ENCODE data around the gene PNPLA6.

Gene PNPLA6

DNA sequence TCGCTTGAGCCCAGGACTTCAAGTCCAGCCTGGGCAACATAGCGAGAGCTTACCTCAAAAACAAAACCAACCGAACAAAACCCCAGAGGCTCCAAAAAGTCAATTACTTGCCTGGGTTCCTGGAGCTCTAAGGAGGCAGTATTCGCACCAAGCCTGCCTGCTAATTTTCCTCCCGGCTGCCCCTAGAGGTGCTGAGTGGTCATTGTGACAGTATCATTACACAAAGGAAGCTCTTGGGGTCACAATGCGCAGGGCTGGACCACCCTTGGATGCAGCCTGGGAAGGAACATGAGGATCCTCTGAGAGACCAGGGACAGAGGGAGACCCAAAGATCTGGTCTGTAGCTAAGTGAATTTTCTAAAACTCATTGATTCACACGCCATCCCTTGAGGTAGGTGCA is 38.2 kb upstream of the PNPLA6 start:
- Histone ChIP-seq H3K27me3 (ENCODE audit: low read depth, low read length) (peaks cover 4% of the 10 kb centered on the region; the same call in 1 of the 2 replicates), H4K20me1 (ENCODE audit: insufficient read depth, low read length) (no peaks in the 10 kb centered on the region), H3K4me2 (ENCODE audit: low read length) (no peak overlapping the region), H3K79me2 (ENCODE audit: low read length) (no peaks in the 10 kb centered on the region), H3K9me3 (ENCODE audit: insufficient read depth, low read length) (no peaks in the 10 kb centered on the region), H3K4me3 (ENCODE audit: low read length) (no peak overlapping the region), H3K27ac (ENCODE audit: low read length) (no peak overlapping the region), H3K4me1 (ENCODE audit: low read length) (no peaks in the 10 kb centered on the region), H3K36me3 (replicated peaks; ENCODE audit: low read depth, low read length) (no peaks in the 10 kb centered on the region), H2AFZ (ENCODE audit: low read depth, low read length) (no peak overlapping the region), H3K9ac (ENCODE audit: low read length) (no peak overlapping the region)
- TF ChIP-seq, protein P1, sequence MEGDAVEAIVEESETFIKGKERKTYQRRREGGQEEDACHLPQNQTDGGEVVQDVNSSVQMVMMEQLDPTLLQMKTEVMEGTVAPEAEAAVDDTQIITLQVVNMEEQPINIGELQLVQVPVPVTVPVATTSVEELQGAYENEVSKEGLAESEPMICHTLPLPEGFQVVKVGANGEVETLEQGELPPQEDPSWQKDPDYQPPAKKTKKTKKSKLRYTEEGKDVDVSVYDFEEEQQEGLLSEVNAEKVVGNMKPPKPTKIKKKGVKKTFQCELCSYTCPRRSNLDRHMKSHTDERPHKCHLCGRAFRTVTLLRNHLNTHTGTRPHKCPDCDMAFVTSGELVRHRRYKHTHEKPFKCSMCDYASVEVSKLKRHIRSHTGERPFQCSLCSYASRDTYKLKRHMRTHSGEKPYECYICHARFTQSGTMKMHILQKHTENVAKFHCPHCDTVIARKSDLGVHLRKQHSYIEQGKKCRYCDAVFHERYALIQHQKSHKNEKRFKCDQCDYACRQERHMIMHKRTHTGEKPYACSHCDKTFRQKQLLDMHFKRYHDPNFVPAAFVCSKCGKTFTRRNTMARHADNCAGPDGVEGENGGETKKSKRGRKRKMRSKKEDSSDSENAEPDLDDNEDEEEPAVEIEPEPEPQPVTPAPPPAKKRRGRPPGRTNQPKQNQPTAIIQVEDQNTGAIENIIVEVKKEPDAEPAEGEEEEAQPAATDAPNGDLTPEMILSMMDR (IDR thresholded peaks at IDR 0.05; ENCODE audit: low read depth, low read length) = peak; percentile 22
- no peak for TF ChIP-seq EZH2phosphoT487 (IDR thresholded peaks at IDR 0.05; ENCODE audit: low read depth)

DNA sequence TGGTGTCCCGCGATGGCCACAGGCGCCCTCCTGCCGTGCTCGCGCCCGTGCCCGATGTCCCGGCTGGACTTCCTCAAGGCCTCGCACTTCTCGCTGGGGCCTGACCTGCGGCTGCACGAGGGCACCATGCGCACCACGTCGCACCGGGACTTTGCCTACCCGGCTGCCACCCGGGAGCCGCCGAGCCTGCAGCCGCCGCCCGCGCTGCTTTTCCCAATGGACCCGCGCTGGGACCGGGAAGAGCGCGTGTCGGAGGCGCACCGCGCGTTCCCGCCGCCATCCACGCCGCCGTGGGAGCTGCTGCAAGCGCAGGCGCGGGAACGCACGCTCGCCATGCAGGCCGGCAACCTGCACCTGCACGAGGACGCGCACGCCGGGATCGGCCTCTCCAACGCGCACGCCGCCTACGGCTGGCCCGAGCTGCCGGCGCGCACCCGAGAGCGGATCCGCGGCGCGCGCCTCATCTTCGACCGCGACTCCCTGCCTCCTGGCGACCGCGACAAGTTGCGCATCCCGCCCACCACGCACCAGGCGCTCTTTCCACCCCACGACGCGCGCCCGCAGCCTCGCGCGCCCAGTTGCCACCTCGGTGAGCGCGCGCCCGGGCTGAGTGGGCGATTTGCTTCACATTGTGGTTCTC is 34.6 kb upstream of the PNPLA6 start:
- no peaks in the 10 kb centered on the region for H3K79me2 ChIP-seq (ENCODE audit: low read length)
- no peaks in the 10 kb centered on the region for H3K4me1 ChIP-seq (ENCODE audit: low read length)
- TF ChIP-seq, protein P1 (IDR thresholded peaks at IDR 0.05; ENCODE audit: low read depth, low read length) = no peak
- no peak for TF ChIP-seq EZH2phosphoT487 (IDR thresholded peaks at IDR 0.05; ENCODE audit: low read depth)
- H3K4me3 ChIP-seq (ENCODE audit: low read length) = no peak overlapping the region
- no peaks in the 10 kb centered on the region for H3K9me3 ChIP-seq (ENCODE audit: insufficient read depth, low read length)
- no peaks in the 10 kb centered on the region for H4K20me1 ChIP-seq (ENCODE audit: insufficient read depth, low read length)
- H3K27ac ChIP-seq (ENCODE audit: low read length) = no peak overlapping the region
- no peak overlapping the region for H3K4me2 ChIP-seq (ENCODE audit: low read length)
- H2AFZ ChIP-seq (ENCODE audit: low read depth, low read length) = no peak overlapping the region
- no peaks in the 10 kb centered on the region for H3K27me3 ChIP-seq (ENCODE audit: low read depth, low read length)
- H3K36me3 ChIP-seq (replicated peaks; ENCODE audit: low read depth, low read length) = no peaks in the 10 kb centered on the region
- H3K9ac ChIP-seq (ENCODE audit: low read length) = no peak overlapping the region

DNA sequence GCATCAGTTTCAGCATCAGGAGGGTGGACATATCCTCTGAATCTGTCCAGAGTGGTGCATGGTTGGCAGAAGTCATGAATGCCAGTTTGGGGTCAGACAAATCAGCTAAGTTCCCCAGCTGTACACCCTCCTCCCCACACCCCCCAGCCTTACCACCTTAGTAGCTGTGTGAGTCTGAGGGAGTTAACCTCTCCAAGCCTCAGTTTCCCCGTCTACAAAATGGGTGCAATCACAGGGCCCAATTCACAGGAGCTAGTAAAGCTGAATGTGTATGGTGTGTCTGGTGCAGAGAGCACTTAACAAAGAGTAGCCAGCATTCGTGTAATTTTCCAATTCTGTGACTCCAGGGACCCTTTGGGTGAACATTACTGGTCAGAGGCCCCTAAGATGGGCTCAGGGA is 33.0 kb upstream of the PNPLA6 start:
- no peak for TF ChIP-seq EZH2phosphoT487 (IDR thresholded peaks at IDR 0.05; ENCODE audit: low read depth)
- TF ChIP-seq, protein P1 (IDR thresholded peaks at IDR 0.05; ENCODE audit: low read depth, low read length) = no peak
- Histone ChIP-seq H3K79me2 (ENCODE audit: low read length) (no peaks in the 10 kb centered on the region), H3K27ac (ENCODE audit: low read length) (no peak overlapping the region), H3K4me3 (ENCODE audit: low read length) (no peak overlapping the region), H3K4me1 (ENCODE audit: low read length) (no peaks in the 10 kb centered on the region), H4K20me1 (ENCODE audit: insufficient read depth, low read length) (no peaks in the 10 kb centered on the region), H3K4me2 (ENCODE audit: low read length) (no peak overlapping the region), H3K27me3 (ENCODE audit: low read depth, low read length) (no peaks in the 10 kb centered on the region), H3K9ac (ENCODE audit: low read length) (no peak overlapping the region), H3K9me3 (ENCODE audit: insufficient read depth, low read length) (no peaks in the 10 kb centered on the region), H2AFZ (ENCODE audit: low read depth, low read length) (no peak overlapping the region), H3K36me3 (replicated peaks; ENCODE audit: low read depth, low read length) (no peaks in the 10 kb centered on the region)

DNA sequence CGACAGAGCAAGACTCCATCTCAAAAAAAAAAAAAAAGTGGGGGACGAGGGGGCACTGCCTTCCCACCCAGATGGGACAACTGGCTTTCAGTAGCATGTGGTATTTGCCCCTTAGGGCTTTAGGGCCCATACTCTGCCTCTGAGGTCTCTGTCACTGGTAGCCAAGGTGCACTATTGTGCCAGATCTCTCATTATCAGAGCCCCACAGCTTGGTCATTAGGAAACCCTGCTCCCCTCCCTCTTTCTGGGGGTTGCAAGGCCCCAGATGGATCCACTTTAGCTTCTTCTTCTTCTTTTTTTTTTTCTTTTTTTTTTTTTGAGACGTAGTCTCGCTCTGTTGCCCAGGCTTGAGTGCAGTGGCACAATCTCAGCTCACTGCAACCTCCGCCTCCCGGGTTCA is 30.8 kb upstream of the PNPLA6 start:
- H3K4me2 ChIP-seq (ENCODE audit: low read length) = no peak overlapping the region
- no peaks in the 10 kb centered on the region for H3K27me3 ChIP-seq (ENCODE audit: low read depth, low read length)
- H3K36me3 ChIP-seq (replicated peaks; ENCODE audit: low read depth, low read length) = no peaks in the 10 kb centered on the region
- H3K27ac ChIP-seq (ENCODE audit: low read length) = no peak overlapping the region
- H3K9ac ChIP-seq (ENCODE audit: low read length) = no peak overlapping the region
- no peaks in the 10 kb centered on the region for H3K9me3 ChIP-seq (ENCODE audit: insufficient read depth, low read length)
- no peaks in the 10 kb centered on the region for H4K20me1 ChIP-seq (ENCODE audit: insufficient read depth, low read length)
- H2AFZ ChIP-seq (ENCODE audit: low read depth, low read length) = no peak overlapping the region
- H3K4me1 ChIP-seq (ENCODE audit: low read length) = no peaks in the 10 kb centered on the region
- TF ChIP-seq, protein P1 (IDR thresholded peaks at IDR 0.05; ENCODE audit: low read depth, low read length) = no peak
- TF ChIP-seq EZH2phosphoT487 (IDR thresholded peaks at IDR 0.05; ENCODE audit: low read depth) = no peak
- no peak overlapping the region for H3K4me3 ChIP-seq (ENCODE audit: low read length)
- no peaks in the 10 kb centered on the region for H3K79me2 ChIP-seq (ENCODE audit: low read length)
